ENCODE results near the gene ROR1.

- no peak for TF ChIP-seq CTCF (IDR thresholded peaks at IDR 0.05 in 2 of 3, conservative IDR thresholded peaks at IDR 0.05 in 1 of 3; ENCODE audit: borderline replicate concordance in 1 of 3, insufficient read depth in 1 of 3, low read depth in 2 of 3, low read length in 2 of 3)
- no peak for TF ChIP-seq POLR2A (IDR thresholded peaks at IDR 0.05; ENCODE audit: borderline replicate concordance, extremely low read depth, insufficient read depth, insufficient read length)
- TF ChIP-seq POLR2AphosphoS5 (IDR thresholded peaks at IDR 0.05; ENCODE audit: low read depth, low read length) = no peak
- no peak for TF ChIP-seq ZFX (IDR thresholded peaks at IDR 0.05)
- TF ChIP-seq TCF7L2 (IDR thresholded peaks at IDR 0.05; ENCODE audit: borderline replicate concordance, extremely low read depth, insufficient read depth, insufficient read length) = no peak
- TF ChIP-seq CEBPB (IDR thresholded peaks at IDR 0.05; ENCODE audit: low read depth) = no peak
Observed at GRCh38 chr1:63752176-63752575, 21.6 kb upstream of the ROR1 start.

All from HCT116 (cell line).